Measurements from ENCODE around the gene CADM4. TPM values are rescaled to one million over a fixed set of nuclear protein-coding genes. Genes with fewer than 3 reads are reported as not detected.

The CADM4 gene
- total and polyA plus RNA-seq, 2 donors (not counting 1 experiment from before 2014, with no cell fraction given): 0.21 to 0.42 TPM

GRCh38 chr19:43616306-43616705 is 23.3 kb downstream of the CADM4 start:
- Mint-ChIP-seq H3K4me1 (peaks cover 22% of the 10 kb centered on the region), H3K9me3 (ENCODE audit: insufficient read depth) (no peaks in the 10 kb centered on the region), H3K27me3 (no peaks in the 10 kb centered on the region), H3K4me3 (no peak overlapping the region), H3K27ac (no peak overlapping the region)
- H3K36me3 ChIP-seq (replicated peaks in 1 of 2; ENCODE audit: control extremely low read depth in 1 of 2, control insufficient read depth in 1 of 2, extremely low read depth in 1 of 2, insufficient read depth in 2 of 2, low read length in 1 of 2): peaks cover 0 to 24% of the 10 kb centered on the region in 2 experiments
- H2AFZ ChIP-seq (ENCODE audit: insufficient read depth, low read depth, low read length, poor library complexity, severe bottlenecking): no peak overlapping the region
- TF ChIP-seq CTCF (IDR thresholded peaks at IDR 0.05) (no peak), EZH2 (IDR thresholded peaks at IDR 0.05; ENCODE audit: borderline replicate concordance, insufficient read depth, low read depth, low read length, poor library complexity, severe bottlenecking) (no peak)
- no peak for DNase-seq
- H3K27ac ChIP-seq (ENCODE audit: low read length in 2 of 2): no peak overlapping the region
- WGBS (ENCODE audit: insufficient coverage): no CpG with 5 or more reads among the region's 1 CpG
- CTCF ChIA-PET: no interaction called here
- no peaks in the 10 kb centered on the region for H3K27me3 ChIP-seq (replicated peaks in 1 of 4; ENCODE audit: control extremely low read depth in 1 of 4, control insufficient read depth in 3 of 4, insufficient read depth in 4 of 4, low read length in 3 of 4)
- H4K20me1 ChIP-seq (ENCODE audit: control insufficient read depth, insufficient read depth, low read length, poor library complexity, severe bottlenecking): peaks cover 14% of the 10 kb centered on the region
- H3K4me1 ChIP-seq (ENCODE audit: control insufficient read depth in 2 of 2, insufficient read depth in 2 of 2, low read length in 2 of 2): peaks cover 14 to 15% of the 10 kb centered on the region in 2 donors
- H3K79me2 ChIP-seq (ENCODE audit: control insufficient read depth, insufficient read depth, low read length): peaks cover 44% of the 10 kb centered on the region
- no peak overlapping the region for H3K4me2 ChIP-seq (replicated peaks; ENCODE audit: low read depth, low read length, poor library complexity, severe bottlenecking)
- no peak overlapping the region for H3K9ac ChIP-seq (ENCODE audit: low read length)
- no peak for ATAC-seq (ENCODE audit: low read depth)
- H3K9me3 ChIP-seq (ENCODE audit: control extremely low read depth in 1 of 3, control insufficient read depth in 2 of 3, insufficient read depth in 1 of 3, low read length in 2 of 3): peaks cover 0 to 4% (median 0%) of the 10 kb centered on the region in 3 donors
- H3K4me3 ChIP-seq (ENCODE audit: control extremely low read depth in 1 of 5, extremely low read depth in 1 of 5, insufficient read depth in 1 of 5, low read depth in 2 of 5, low read length in 4 of 5): no peak overlapping the region
- POLR2A ChIA-PET: no interaction called here
- intact Hi-C loops (cut with micrococcal nuclease): no loop called here

DNA sequence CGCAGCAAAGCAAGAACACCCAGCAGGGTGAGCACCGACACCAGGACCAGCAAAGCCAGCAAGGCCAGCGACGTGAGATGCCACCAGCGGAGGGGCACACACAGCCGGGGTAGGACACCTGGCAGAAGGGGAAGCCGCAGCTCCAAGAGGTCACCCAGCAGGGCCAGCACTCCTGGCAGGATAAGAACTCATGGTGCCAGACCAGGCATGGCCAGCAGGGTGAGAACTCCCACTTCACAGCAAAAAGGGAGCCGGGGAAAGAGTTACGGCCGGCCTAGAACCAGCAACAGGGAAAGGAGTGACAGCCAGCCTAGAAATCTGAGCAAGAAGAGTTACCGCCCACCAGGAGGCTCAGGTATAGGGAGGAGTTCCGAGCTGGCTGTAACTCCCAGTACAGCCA is 27.3 kb downstream of the CADM4 start:
- intact Hi-C loops (cut with micrococcal nuclease): no loop called here
- CTCF ChIA-PET: no interaction called here
- Histone ChIP-seq H3K27ac (ENCODE audit: low read length in 2 of 2) (no peak overlapping the region), H3K79me2 (ENCODE audit: control insufficient read depth, insufficient read depth, low read length) (peaks cover 36% of the 10 kb centered on the region), H3K4me1 (ENCODE audit: control insufficient read depth in 2 of 2, insufficient read depth in 2 of 2, low read length in 2 of 2) (peaks cover 3 to 6% of the 10 kb centered on the region in 2 donors), H3K9me3 (ENCODE audit: control extremely low read depth in 1 of 3, control insufficient read depth in 2 of 3, insufficient read depth in 1 of 3, low read length in 2 of 3) (no peaks in the 10 kb centered on the region), H3K4me2 (replicated peaks; ENCODE audit: low read depth, low read length, poor library complexity, severe bottlenecking) (no peak overlapping the region), H3K4me3 (ENCODE audit: control extremely low read depth in 1 of 5, extremely low read depth in 1 of 5, insufficient read depth in 1 of 5, low read depth in 2 of 5, low read length in 4 of 5) (no peak overlapping the region), H3K9ac (ENCODE audit: low read length) (no peak overlapping the region), H3K36me3 (replicated peaks in 1 of 2; ENCODE audit: control extremely low read depth in 1 of 2, control insufficient read depth in 1 of 2, extremely low read depth in 1 of 2, insufficient read depth in 2 of 2, low read length in 1 of 2) (peaks cover 0 to 26% of the 10 kb centered on the region in 2 experiments), H3K27me3 (replicated peaks in 1 of 4; ENCODE audit: control extremely low read depth in 1 of 4, control insufficient read depth in 3 of 4, insufficient read depth in 4 of 4, low read length in 3 of 4) (no peaks in the 10 kb centered on the region), H2AFZ (ENCODE audit: insufficient read depth, low read depth, low read length, poor library complexity, severe bottlenecking) (no peak overlapping the region), H4K20me1 (ENCODE audit: control insufficient read depth, insufficient read depth, low read length, poor library complexity, severe bottlenecking) (peaks cover 6% of the 10 kb centered on the region)
- DNase-seq: no peak
- peaks cover 5% of the 10 kb centered on the region for H3K4me1 Mint-ChIP-seq
- no peaks in the 10 kb centered on the region for H3K27me3 Mint-ChIP-seq
- ATAC-seq (ENCODE audit: low read depth): no peak
- no peaks in the 10 kb centered on the region for H3K9me3 Mint-ChIP-seq (ENCODE audit: insufficient read depth)
- POLR2A ChIA-PET: no interaction called here
- no peak overlapping the region for H3K27ac Mint-ChIP-seq
- no peak overlapping the region for H3K4me3 Mint-ChIP-seq
- TF ChIP-seq CTCF (IDR thresholded peaks at IDR 0.05): no peak
- TF ChIP-seq EZH2 (IDR thresholded peaks at IDR 0.05; ENCODE audit: borderline replicate concordance, insufficient read depth, low read depth, low read length, poor library complexity, severe bottlenecking): no peak
- WGBS (ENCODE audit: insufficient coverage): 98% methylated on average over 10 of the region's 12 CpGs
